ENCODE data around the gene DEFB121.
"Not testable (repeated sequence)": the region's sequence is repeated elsewhere in the genome, so short reads cannot be mapped to it uniquely, and the experiment has no call there.

Gene DEFB121

GRCh38 chr20:31425797-31426196, 19.8 kb upstream of the DEFB121 start:
- no peaks in the 10 kb centered on the region for H3K4me1 ChIP-seq
- H3K4me3 ChIP-seq = no peak overlapping the region
- no peak overlapping the region for H3K9ac ChIP-seq
- peaks cover 4% of the 10 kb centered on the region; the same call in 1 of the 2 replicates for H3K9me3 ChIP-seq
- no peaks in the 10 kb centered on the region for H4K20me1 ChIP-seq
- no peak for TF ChIP-seq Cebpa-rat (IDR thresholded peaks at IDR 0.05)
- H3K27ac ChIP-seq = no peak overlapping the region
- no peak overlapping the region for H3K4me2 ChIP-seq
- H3K36me3 ChIP-seq = no peaks in the 10 kb centered on the region
- H3K27me3 ChIP-seq = no peaks in the 10 kb centered on the region

- no peaks in the 10 kb centered on the region for H3K9me3 ChIP-seq
- no peak overlapping the region for H3K4me2 ChIP-seq
- no peaks in the 10 kb centered on the region for H3K27me3 ChIP-seq
- no peak overlapping the region for H3K27ac ChIP-seq
- no peak for TF ChIP-seq Cebpa-rat (IDR thresholded peaks at IDR 0.05)
- H3K4me1 ChIP-seq = no peaks in the 10 kb centered on the region
- no peaks in the 10 kb centered on the region for H4K20me1 ChIP-seq
- H3K9ac ChIP-seq = no peak overlapping the region
- no peaks in the 10 kb centered on the region for H3K36me3 ChIP-seq
- H3K4me3 ChIP-seq = no peak overlapping the region
Observed at GRCh38 chr20:31418307-31418706, 12.3 kb upstream of the DEFB121 start.

- Histone ChIP-seq H3K4me1 (no peaks in the 10 kb centered on the region), H3K9me3 (no peaks in the 10 kb centered on the region), H3K27me3 (no peaks in the 10 kb centered on the region), H3K36me3 (no peaks in the 10 kb centered on the region), H3K4me2 (no peak overlapping the region), H3K27ac (no peak overlapping the region), H3K9ac (no peak overlapping the region), H3K4me3 (no peak overlapping the region), H4K20me1 (no peaks in the 10 kb centered on the region)
- no peak for TF ChIP-seq Cebpa-rat (IDR thresholded peaks at IDR 0.05)
Observed at GRCh38 chr20:31415653-31416052, 9.6 kb upstream of the DEFB121 start.

GRCh38 chr20:31414381-31414780, 8.4 kb upstream of the DEFB121 start:
- TF ChIP-seq Cebpa-rat (IDR thresholded peaks at IDR 0.05) = no peak
- H3K9ac ChIP-seq = no peak overlapping the region
- H3K4me2 ChIP-seq = no peak overlapping the region
- H3K36me3 ChIP-seq = no peaks in the 10 kb centered on the region
- no peaks in the 10 kb centered on the region for H3K27me3 ChIP-seq
- H4K20me1 ChIP-seq = no peaks in the 10 kb centered on the region
- H3K27ac ChIP-seq = no peak overlapping the region
- no peaks in the 10 kb centered on the region for H3K4me1 ChIP-seq
- 0 out of 2 replicates have a peak, but pooled peaks cover 4% of the 10 kb centered on the region for H3K9me3 ChIP-seq
- no peak overlapping the region for H3K4me3 ChIP-seq

GRCh38 chr20:31410011-31410410, 4.0 kb upstream of the DEFB121 start:
- no peak overlapping the region for H3K4me2 ChIP-seq
- no peak overlapping the region for H3K27ac ChIP-seq
- no peak overlapping the region for H3K4me3 ChIP-seq
- H3K4me1 ChIP-seq = no peaks in the 10 kb centered on the region
- H3K36me3 ChIP-seq = no peaks in the 10 kb centered on the region
- no peaks in the 10 kb centered on the region for H3K27me3 ChIP-seq
- 0 out of 2 replicates have a peak, but pooled peaks cover 5% of the 10 kb centered on the region for H3K9me3 ChIP-seq
- no peak for TF ChIP-seq Cebpa-rat (IDR thresholded peaks at IDR 0.05)
- no peak overlapping the region for H3K9ac ChIP-seq
- no peaks in the 10 kb centered on the region for H4K20me1 ChIP-seq

GRCh38 chr20:31403886-31404285, 2.1 kb downstream of the DEFB121 start:
- Histone ChIP-seq H3K4me1 (no peaks in the 10 kb centered on the region), H3K4me3 (no peak overlapping the region), H3K36me3 (no peaks in the 10 kb centered on the region), H3K9ac (no peak overlapping the region), H3K27ac (no peak overlapping the region), H3K9me3 (no peaks in the 10 kb centered on the region), H3K4me2 (no peak overlapping the region), H4K20me1 (no peaks in the 10 kb centered on the region), H3K27me3 (no peaks in the 10 kb centered on the region)
- TF ChIP-seq Cebpa-rat (IDR thresholded peaks at IDR 0.05) = no peak

GRCh38 chr20:31394900-31395299, 11.1 kb downstream of the DEFB121 start:
- no peak overlapping the region for H3K27ac ChIP-seq
- H3K36me3 ChIP-seq = no peaks in the 10 kb centered on the region
- H4K20me1 ChIP-seq = no peaks in the 10 kb centered on the region
- no peak overlapping the region for H3K9ac ChIP-seq
- TF ChIP-seq Cebpa-rat (IDR thresholded peaks at IDR 0.05) = no peak
- H3K4me1 ChIP-seq = no peaks in the 10 kb centered on the region
- H3K4me3 ChIP-seq = no peak overlapping the region
- H3K9me3 ChIP-seq = no peaks in the 10 kb centered on the region
- no peak overlapping the region for H3K4me2 ChIP-seq
- H3K27me3 ChIP-seq = no peaks in the 10 kb centered on the region

- no peak for TF ChIP-seq Cebpa-rat (IDR thresholded peaks at IDR 0.05)
- Histone ChIP-seq H3K4me2 (no peak overlapping the region), H3K9me3 (no peaks in the 10 kb centered on the region), H4K20me1 (no peaks in the 10 kb centered on the region), H3K27ac (no peak overlapping the region), H3K4me3 (no peak overlapping the region), H3K36me3 (no peaks in the 10 kb centered on the region), H3K9ac (no peak overlapping the region), H3K4me1 (no peaks in the 10 kb centered on the region), H3K27me3 (no peaks in the 10 kb centered on the region)
Observed at GRCh38 chr20:31392836-31393235, 13.2 kb downstream of the DEFB121 start.

- H4K20me1 ChIP-seq = no peaks in the 10 kb centered on the region
- H3K9me3 ChIP-seq = no peaks in the 10 kb centered on the region
- no peak within 1 kb of the TSS for H3K4me2 ChIP-seq
- no peak within 1 kb of the TSS for H3K27ac ChIP-seq
- no peak within 1 kb of the TSS for H3K4me3 ChIP-seq
- no peak within 1 kb of the TSS for H3K9ac ChIP-seq
- no peak for TF ChIP-seq Cebpa-rat (IDR thresholded peaks at IDR 0.05)
- H3K4me1 ChIP-seq = no peaks in the 10 kb centered on the region
- H3K36me3 ChIP-seq = no peaks in the 10 kb centered on the region
- H3K27me3 ChIP-seq = no peaks in the 10 kb centered on the region
Observed at GRCh38 chr20:31390490-31390889, 15.5 kb downstream of the DEFB121 start, which contains the start of gene DEFB119. TSS of gene DEFB119 (minus strand) at chr20:31390590. CDS start at chr20:31390483, 107 bp downstream.

GRCh38 chr20:31374346-31374745, 31.7 kb downstream of the DEFB121 start:
- H3K4me3 ChIP-seq = no peak overlapping the region
- no peak overlapping the region for H3K4me2 ChIP-seq
- no peaks in the 10 kb centered on the region for H3K36me3 ChIP-seq
- no peaks in the 10 kb centered on the region for H3K27me3 ChIP-seq
- peaks cover 24% of the 10 kb centered on the region for H3K9me3 ChIP-seq
- H3K4me1 ChIP-seq = peaks cover 44% of the 10 kb centered on the region
- H4K20me1 ChIP-seq = no peaks in the 10 kb centered on the region
- no peak overlapping the region for H3K27ac ChIP-seq
- no peak overlapping the region for H3K9ac ChIP-seq
- no peak for TF ChIP-seq Cebpa-rat (IDR thresholded peaks at IDR 0.05)

- H3K9me3 ChIP-seq = peaks cover 25% of the 10 kb centered on the region
Observed at GRCh38 chr20:31368301-31368700, 37.7 kb downstream of the DEFB121 start, which contains the start of gene DEFB118. TSS of gene DEFB118 (plus strand) at chr20:31368601. CDS start at chr20:31368651, 50 bp downstream.

GRCh38 chr20:31364272-31364671, 41.7 kb downstream of the DEFB121 start:
- not testable (repeated sequence) for H3K36me3 ChIP-seq, H3K27ac ChIP-seq, H3K4me3 ChIP-seq, H3K9ac ChIP-seq, H3K27me3 ChIP-seq, H3K4me2 ChIP-seq, H4K20me1 ChIP-seq
- Histone ChIP-seq H3K9me3 (peaks cover 25% of the 10 kb centered on the region), H3K4me1 (peaks cover 20% of the 10 kb centered on the region)

More at GRCh38 chr20:31368301-31368700, 37.7 kb downstream of the DEFB121 start, which contains the start of gene DEFB118:
- H3K27me3 ChIP-seq = no peaks in the 10 kb centered on the region
- H3K4me3 ChIP-seq = no peak within 1 kb of the TSS
- H3K36me3 ChIP-seq = no peaks in the 10 kb centered on the region
- peak within 1 kb of the TSS; percentile 79 for H3K4me2 ChIP-seq
- no peak for TF ChIP-seq Cebpa-rat (IDR thresholded peaks at IDR 0.05)
- peak within 1 kb of the TSS; percentile 52; the same call in 1 of the 2 replicates for H3K27ac ChIP-seq
- no peaks in the 10 kb centered on the region for H4K20me1 ChIP-seq
- H3K9ac ChIP-seq = peak within 1 kb of the TSS; percentile 10; the same call in 1 of the 2 replicates
- H3K4me1 ChIP-seq = peaks cover 60% of the 10 kb centered on the region

Data from BLaER1 (cell line).